ENCODE results near the gene ERC2.

ERC2 gene

DNA sequence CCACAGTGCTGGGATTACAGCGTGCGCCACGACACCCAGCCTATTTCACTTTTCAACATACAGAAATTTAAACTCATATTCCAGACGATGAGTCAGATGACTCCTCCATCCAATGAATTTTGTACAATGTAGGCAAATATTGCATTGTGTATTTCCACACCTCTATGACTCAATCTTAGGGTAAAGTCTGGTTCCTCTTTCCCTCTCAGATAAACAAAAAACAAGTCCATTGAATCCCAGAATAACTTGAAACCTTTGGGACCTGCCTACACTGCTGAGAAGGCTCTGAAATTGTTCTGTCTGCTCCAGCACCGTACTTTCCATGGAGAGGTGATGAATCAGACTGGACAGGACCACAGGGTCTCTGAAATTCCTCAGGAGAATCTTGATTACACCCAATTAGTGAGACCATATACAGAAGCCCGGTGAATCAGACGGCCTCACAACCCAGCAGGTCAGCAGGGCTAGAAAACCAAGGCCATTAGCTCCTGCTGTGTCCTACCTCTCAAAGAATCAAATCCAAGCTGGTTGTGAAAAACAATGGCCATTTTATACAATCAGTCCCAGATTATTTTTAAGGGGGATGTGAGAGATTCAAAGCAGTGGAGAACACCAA lies 112.6 kb downstream of the ERC2 start:
- no peak for DNase-seq (ENCODE audit: extremely low read depth, low read depth)
- TF ChIP-seq, protein P1, sequence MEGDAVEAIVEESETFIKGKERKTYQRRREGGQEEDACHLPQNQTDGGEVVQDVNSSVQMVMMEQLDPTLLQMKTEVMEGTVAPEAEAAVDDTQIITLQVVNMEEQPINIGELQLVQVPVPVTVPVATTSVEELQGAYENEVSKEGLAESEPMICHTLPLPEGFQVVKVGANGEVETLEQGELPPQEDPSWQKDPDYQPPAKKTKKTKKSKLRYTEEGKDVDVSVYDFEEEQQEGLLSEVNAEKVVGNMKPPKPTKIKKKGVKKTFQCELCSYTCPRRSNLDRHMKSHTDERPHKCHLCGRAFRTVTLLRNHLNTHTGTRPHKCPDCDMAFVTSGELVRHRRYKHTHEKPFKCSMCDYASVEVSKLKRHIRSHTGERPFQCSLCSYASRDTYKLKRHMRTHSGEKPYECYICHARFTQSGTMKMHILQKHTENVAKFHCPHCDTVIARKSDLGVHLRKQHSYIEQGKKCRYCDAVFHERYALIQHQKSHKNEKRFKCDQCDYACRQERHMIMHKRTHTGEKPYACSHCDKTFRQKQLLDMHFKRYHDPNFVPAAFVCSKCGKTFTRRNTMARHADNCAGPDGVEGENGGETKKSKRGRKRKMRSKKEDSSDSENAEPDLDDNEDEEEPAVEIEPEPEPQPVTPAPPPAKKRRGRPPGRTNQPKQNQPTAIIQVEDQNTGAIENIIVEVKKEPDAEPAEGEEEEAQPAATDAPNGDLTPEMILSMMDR (IDR thresholded peaks at IDR 0.05; ENCODE audit: low read depth, low read length, missing control alignments), result no peak
- H3K4me3 ChIP-seq (replicated peaks; ENCODE audit: low read depth, low read length), result no peak overlapping the region

DNA sequence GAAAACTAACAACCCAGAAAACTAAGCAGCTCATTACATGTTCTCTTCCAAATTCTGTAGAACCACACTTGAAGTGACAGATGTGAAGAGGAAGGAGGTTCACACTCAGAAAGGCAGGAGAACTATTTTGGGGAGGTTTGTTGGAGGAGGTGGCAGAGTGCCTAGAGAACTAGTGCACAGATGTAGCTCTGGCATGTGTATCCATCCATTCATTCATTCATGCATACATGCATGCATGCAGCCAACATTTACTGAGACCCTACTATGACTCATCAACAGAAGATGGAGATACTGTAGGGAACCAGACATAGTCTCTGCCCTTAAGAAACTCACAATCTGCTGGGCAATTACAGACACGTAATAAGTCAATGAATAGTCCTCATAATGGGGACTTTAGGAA lies 116.7 kb downstream of the ERC2 start:
- DNase-seq (ENCODE audit: extremely low read depth, low read depth), result no peak
- no peak overlapping the region for H3K4me3 ChIP-seq (replicated peaks; ENCODE audit: low read depth, low read length)
- TF ChIP-seq, protein P1 (IDR thresholded peaks at IDR 0.05; ENCODE audit: low read depth, low read length, missing control alignments), result no peak

DNA sequence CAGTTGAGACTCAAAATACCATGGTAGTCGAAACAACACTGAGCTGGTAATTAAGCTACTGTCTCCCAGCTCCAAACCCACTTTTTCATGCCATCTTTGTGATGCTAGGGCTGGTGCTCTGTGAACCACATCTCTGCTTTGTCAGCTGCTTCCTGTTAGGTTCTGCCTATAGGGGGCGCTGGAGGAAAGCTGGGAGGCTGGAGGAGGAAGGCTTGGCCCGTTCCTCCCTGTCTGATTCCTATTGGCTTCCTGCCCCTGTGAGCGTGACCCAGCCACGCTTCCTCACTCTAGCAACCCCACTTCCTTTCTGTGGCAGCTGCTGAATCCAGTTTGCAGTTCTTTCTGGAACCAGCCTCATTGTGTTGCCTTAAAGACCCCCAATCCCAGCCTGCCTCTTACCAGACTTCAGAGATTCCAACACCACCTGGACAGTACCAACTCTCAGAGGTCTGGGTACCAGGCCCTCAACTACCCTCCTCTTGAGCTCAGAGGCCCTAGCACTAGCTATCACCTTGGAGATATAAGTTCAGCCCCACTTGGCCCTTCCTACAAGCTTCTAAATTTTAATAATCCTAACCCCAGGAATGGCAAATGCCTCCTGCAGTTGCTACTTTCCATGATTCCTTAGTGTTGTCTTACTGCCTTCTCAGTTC lies 120.9 kb downstream of the ERC2 start:
- TF ChIP-seq, protein P1 (IDR thresholded peaks at IDR 0.05; ENCODE audit: low read depth, low read length, missing control alignments), result peak; percentile 62
- H3K4me3 ChIP-seq (replicated peaks; ENCODE audit: low read depth, low read length), result no peak overlapping the region
- no peak for DNase-seq (ENCODE audit: extremely low read depth, low read depth)

DNA sequence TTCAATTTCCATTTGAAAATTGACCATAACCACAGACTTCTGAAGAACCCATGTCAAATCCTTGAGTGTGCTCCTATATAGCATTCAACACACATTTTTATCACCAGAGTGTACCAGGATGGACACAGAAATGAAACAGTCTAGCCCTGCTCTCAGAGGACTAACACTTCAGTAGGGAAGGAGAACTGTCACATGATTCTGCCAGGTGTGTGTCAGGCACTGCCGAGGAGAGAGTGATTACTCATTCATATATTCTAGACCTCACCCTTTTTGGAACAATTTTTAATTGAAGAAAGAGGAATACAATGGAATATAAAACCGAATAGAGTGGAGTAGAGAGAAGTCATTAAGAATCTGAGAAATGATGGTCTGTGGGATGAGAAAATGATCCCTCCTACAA lies 125.8 kb downstream of the ERC2 start:
- TF ChIP-seq, protein P1 (IDR thresholded peaks at IDR 0.05; ENCODE audit: low read depth, low read length, missing control alignments), result no peak
- H3K4me3 ChIP-seq (replicated peaks; ENCODE audit: low read depth, low read length), result no peak overlapping the region
- DNase-seq (ENCODE audit: extremely low read depth, low read depth), result no peak

DNA sequence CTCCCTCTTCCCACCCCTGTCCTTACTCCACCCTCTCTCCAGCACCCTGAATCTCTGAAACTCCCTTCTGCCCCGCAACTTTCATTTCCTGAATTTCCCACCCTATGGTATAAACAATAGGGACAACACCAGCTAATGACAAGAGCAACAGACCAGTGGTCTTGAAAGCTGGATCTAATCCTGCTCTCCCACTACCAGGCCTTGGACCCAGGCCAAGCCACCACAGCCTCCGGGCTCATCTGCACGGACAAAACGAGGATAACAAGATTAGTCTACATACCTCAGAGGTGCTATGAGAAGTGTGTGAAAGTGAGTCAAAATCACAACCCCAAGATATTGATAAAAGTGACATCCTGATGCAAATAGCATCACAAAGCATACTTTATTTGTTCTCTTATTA lies 128.6 kb downstream of the ERC2 start:
- no peak overlapping the region for H3K4me3 ChIP-seq (replicated peaks; ENCODE audit: low read depth, low read length)
- DNase-seq (ENCODE audit: extremely low read depth, low read depth), result no peak
- TF ChIP-seq, protein P1 (IDR thresholded peaks at IDR 0.05; ENCODE audit: low read depth, low read length, missing control alignments), result no peak

DNA sequence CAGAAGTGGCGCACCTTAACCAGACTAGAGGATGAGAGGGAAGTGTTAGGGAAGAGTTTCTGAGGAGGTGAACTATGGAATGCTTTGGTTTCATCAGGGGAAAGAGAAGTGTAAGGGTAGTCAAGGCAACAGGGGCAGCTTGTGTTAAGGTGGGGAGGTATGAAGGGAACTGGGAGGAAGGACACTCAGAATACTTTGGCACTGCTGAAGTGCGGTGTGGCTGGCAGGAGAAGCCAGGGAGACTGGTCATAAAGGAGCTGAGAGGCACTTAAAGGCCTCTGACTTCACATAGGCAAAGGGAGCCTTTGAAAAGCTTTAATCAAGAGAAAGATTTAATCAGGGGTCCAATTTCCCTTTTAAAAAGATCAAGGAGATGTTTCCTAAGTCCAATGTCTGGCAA lies 129.0 kb downstream of the ERC2 start:
- no peak for DNase-seq (ENCODE audit: extremely low read depth, low read depth)

More for the DNA sequence above, 129.0 kb downstream of the ERC2 start:
- TF ChIP-seq, protein P1 (IDR thresholded peaks at IDR 0.05; ENCODE audit: low read depth, low read length, missing control alignments), result no peak
- no peak overlapping the region for H3K4me3 ChIP-seq (replicated peaks; ENCODE audit: low read depth, low read length)
